ENCODE data around the gene SLAIN2.

Gene SLAIN2

GRCh38 chr4:48346594-48346993 is 5.3 kb downstream of the SLAIN2 start:
- no peak for DNase-seq
- Histone ChIP-seq H3K4me1 (peaks cover 0 to 83% (median 27%) of the 10 kb centered on the region in 4 donors), H3K27ac (no peak overlapping the region), H3K36me3 (no peaks in the 10 kb centered on the region), H3K4me3 (no peak overlapping the region), H3K9me3 (no peaks in the 10 kb centered on the region), H3K27me3 (no peaks in the 10 kb centered on the region)
- no peak for TF ChIP-seq CTCF (IDR thresholded peaks at IDR 0.05)
- intact Hi-C loops (cut with DNase I; ENCODE audit: low total_unique reads): no loop called here

GRCh38 chr4:48347282-48347921 is 6.1 kb downstream of the SLAIN2 start:
- no peak for TF ChIP-seq CTCF (IDR thresholded peaks at IDR 0.05)
- no peaks in the 10 kb centered on the region for H3K27me3 ChIP-seq
- no peak overlapping the region for H3K4me3 ChIP-seq
- no peaks in the 10 kb centered on the region for H3K9me3 ChIP-seq
- intact Hi-C loops (cut with DNase I; ENCODE audit: low total_unique reads): no loop called here
- H3K27ac ChIP-seq: no peak overlapping the region
- peaks cover 0 to 84% (median 30%) of the 10 kb centered on the region in 4 donors for H3K4me1 ChIP-seq
- no peak for DNase-seq
- H3K36me3 ChIP-seq: no peaks in the 10 kb centered on the region

- Histone ChIP-seq H3K27ac (no peak overlapping the region), H3K36me3 (no peaks in the 10 kb centered on the region), H3K9me3 (no peaks in the 10 kb centered on the region), H3K4me3 (no peak overlapping the region), H3K4me1 (peaks cover 0 to 69% (median 20%) of the 10 kb centered on the region in 4 donors), H3K27me3 (no peaks in the 10 kb centered on the region)
- no peak for DNase-seq
- no peak for TF ChIP-seq CTCF (IDR thresholded peaks at IDR 0.05)
- intact Hi-C loops (cut with DNase I; ENCODE audit: low total_unique reads): no loop called here
These were observed 9.5 kb downstream of the SLAIN2 start for GRCh38 chr4:48350871-48351270.

- DNase-seq: no peak
- Histone ChIP-seq H3K9me3 (no peaks in the 10 kb centered on the region), H3K4me1 (peaks cover 0 to 60% (median 19%) of the 10 kb centered on the region in 4 donors), H3K36me3 (no peaks in the 10 kb centered on the region), H3K27ac (no peak overlapping the region), H3K27me3 (no peaks in the 10 kb centered on the region), H3K4me3 (no peak overlapping the region)
- intact Hi-C loops (cut with DNase I; ENCODE audit: low total_unique reads): no loop called here
- no peak for TF ChIP-seq CTCF (IDR thresholded peaks at IDR 0.05)
These were observed 11.5 kb downstream of the SLAIN2 start for GRCh38 chr4:48352793-48353192.

- no peak for DNase-seq
- no peak for TF ChIP-seq CTCF (IDR thresholded peaks at IDR 0.05)
- no peak overlapping the region for H3K4me3 ChIP-seq
- no peak overlapping the region for H3K27ac ChIP-seq
- intact Hi-C loops (cut with DNase I; ENCODE audit: low total_unique reads): no loop called here
- no peaks in the 10 kb centered on the region for H3K36me3 ChIP-seq
- peaks cover 0 to 44% (median 17%) of the 10 kb centered on the region in 4 donors for H3K4me1 ChIP-seq
- H3K27me3 ChIP-seq: no peaks in the 10 kb centered on the region
- H3K9me3 ChIP-seq: no peaks in the 10 kb centered on the region
These were observed 15.0 kb downstream of the SLAIN2 start for GRCh38 chr4:48356355-48356754.

All from tibial artery (tissue), 4 donors.